ENCODE measurements around the gene TTC8. TPM values are rescaled to one million over a fixed set of nuclear protein-coding genes. Genes with fewer than 3 reads are reported as not detected.
"Not testable (repeated sequence)": the region's sequence is repeated elsewhere in the genome, so short reads cannot be mapped to it uniquely, and the experiment has no call there.

Gene TTC8
- total RNA-seq, 1 experiment from 2014 or later, result 18.8 TPM

DNA sequence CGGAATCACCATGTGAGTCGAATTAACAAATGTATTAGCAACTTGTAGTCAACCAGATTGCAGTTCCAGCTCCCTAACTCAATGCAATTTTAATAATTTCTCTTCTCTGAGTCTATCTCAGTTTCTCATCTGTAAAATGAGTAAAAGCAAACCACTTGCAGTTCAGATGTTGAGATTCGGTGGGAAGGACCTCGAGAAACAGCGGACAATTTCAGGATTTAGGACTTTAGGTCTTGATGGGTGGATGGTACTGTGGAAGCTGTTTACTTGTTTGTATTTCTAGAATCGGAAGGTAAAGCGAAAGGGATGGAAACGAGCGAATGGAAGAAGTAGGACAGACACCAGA lies 510 bp upstream of the TTC8 start:
- DNase-seq (ENCODE audit: low read depth), result no peak

GRCh38 chr14:88825078-88825458 lies 617 bp downstream of the TTC8 start:
- peak; percentile 30 for DNase-seq (ENCODE audit: low read depth)

DNA sequence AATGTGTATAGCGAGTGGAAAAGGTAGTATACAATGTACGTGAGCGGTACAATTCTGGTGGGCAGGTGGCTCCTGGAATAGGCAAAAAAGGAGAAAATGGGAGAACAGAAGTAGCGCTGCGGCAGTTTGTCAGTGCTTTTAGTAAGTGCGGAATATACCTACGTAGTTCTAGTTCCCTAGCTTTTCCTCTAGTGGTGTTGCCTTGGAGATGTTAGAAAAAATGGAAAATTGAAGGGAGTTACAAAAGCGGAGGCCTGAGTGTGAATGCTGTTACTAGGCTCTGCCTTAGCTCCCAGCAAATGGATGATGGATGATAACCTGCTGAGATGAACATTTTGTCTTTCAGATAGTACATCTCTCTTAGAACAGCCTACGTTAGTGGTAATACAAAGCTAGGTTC lies 1.1 kb downstream of the TTC8 start:
- no peak for DNase-seq (ENCODE audit: low read depth)

DNA sequence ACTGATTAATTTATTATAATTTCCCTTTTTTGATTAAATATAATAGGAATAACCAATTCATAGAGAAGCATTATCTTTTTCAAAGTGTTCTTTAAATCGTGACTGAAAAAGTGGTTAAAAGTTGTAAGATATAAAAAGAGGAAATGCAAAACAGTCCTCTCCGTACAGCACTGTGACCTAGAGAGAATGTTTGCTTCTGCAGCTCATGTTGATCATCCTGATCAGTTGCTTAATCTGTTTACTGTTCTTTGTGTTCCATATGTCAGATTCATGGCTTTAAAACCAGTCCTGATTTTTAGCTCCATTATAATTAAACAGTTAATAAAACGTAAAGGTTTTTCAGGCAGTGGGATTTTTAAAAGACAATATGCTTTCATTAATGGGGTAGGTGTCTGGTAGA lies 4.7 kb downstream of the TTC8 start:
- DNase-seq (ENCODE audit: low read depth), result no peak

GRCh38 chr14:88829685-88830302 lies 5.3 kb downstream of the TTC8 start:
- DNase-seq (ENCODE audit: low read depth), result no peak

DNA sequence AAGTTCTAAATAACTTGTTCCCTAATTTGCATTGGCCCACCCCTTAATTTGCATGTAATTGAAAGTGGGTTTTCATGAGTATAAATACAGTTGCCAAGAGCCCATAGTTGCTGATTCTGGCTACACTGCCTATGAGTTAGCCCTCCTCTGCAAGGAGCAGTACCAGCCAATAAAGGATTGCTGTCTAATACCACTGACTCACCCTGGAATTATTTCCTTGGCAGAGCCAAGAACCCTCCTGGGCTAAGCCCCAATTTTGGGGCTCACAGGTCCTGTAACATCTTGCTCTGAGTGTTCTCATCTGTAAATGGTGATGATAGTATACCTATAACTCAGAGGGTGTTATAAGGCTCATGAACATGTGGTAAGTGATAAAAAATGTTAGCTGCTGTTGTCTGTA lies 6.8 kb downstream of the TTC8 start:
- DNase-seq (ENCODE audit: low read depth), result peak; percentile 86

GRCh38 chr14:88834883-88835431 lies 10.5 kb downstream of the TTC8 start:
- peak; percentile 73 for DNase-seq (ENCODE audit: low read depth)

DNA sequence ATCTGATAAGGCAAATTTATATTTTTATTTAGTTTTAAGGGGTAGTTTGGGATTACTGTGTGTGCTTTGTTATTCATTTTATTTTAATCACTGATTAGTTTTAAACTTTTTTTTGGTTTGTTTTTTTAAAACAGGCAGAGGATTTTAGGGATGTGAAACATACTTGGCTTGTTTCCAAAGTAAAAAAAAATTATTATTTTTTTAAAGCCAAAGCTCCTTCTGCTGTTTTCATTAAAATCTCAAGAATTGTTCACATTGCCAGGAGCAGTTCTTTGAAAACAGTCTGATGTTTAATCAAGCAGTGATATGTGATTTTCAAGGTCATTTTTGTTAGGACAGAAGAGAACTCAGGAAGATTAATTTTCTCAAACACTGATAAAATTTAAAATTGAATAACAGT lies 11.2 kb downstream of the TTC8 start:
- DNase-seq (ENCODE audit: low read depth), result no peak

DNA sequence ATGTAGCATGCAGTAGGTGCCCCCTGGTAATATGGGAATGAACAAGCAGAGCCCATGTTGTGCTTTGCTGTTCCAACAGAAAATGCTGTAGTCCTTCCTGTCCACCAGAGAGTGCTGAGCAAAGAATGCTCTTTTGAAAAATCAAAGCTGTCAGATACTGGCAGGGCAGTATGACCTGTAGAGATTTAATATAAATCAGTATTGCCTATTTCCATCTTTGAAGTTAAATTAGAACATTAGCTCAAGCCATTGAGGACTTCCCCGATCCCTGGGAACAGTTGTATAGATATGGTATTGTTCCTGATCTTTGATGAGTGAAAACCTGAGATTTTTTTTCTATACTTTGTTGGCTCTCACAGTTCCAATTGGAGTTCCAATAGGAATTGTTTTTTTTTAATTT lies 13.0 kb downstream of the TTC8 start:
- DNase-seq (ENCODE audit: low read depth), result no peak

- peak; percentile 42 for DNase-seq (ENCODE audit: low read depth)
Observed at GRCh38 chr14:88838015-88838414, 13.6 kb downstream of the TTC8 start.

DNA sequence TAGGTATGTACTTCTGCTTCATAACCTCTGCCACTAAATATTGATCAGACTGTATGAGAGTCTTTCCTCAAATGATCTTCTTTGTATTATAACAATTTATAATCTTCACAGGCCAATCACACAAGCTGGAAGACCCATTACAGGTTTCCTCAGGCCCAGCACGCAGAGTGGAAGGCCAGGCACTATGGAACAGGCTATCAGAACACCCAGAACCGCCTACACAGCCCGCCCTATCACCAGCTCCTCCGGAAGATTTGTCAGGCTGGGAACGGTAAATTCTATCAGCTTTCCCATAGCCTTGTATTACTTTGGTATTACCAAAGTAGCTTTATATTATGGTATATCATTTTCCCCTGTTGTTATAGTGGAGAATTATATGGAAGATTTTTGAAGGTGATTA lies 16.5 kb downstream of the TTC8 start:
- DNase-seq (ENCODE audit: low read depth), result no peak

GRCh38 chr14:88841741-88842140 lies 17.3 kb downstream of the TTC8 start:
- peak; percentile 42 for DNase-seq (ENCODE audit: low read depth)

DNA sequence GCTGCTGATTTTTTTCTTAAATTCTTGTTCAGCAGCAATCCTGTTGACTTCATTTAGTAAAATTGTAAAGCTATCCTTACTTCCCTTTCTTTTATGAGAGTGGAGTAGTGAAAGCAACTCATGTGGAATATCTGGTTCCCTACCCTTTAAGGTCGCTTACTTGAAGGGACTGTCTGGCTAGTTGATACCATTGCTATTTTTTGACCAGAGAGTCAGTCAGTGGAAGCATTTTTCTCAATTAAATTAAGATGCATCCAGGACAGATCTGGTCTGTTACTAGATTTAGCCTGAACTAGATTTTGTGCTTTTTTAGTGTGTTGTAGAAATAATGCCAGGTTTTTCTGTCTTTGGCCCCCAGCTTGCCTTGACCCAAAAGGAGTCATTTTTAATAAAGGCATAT lies 18.0 kb downstream of the TTC8 start:
- no peak for DNase-seq (ENCODE audit: low read depth)

GRCh38 chr14:88844980-88845491 lies 20.6 kb downstream of the TTC8 start:
- no peak for DNase-seq (ENCODE audit: low read depth)

GRCh38 chr14:88848571-88848970 lies 24.1 kb downstream of the TTC8 start:
- peak; percentile 29 for DNase-seq (ENCODE audit: low read depth)

DNA sequence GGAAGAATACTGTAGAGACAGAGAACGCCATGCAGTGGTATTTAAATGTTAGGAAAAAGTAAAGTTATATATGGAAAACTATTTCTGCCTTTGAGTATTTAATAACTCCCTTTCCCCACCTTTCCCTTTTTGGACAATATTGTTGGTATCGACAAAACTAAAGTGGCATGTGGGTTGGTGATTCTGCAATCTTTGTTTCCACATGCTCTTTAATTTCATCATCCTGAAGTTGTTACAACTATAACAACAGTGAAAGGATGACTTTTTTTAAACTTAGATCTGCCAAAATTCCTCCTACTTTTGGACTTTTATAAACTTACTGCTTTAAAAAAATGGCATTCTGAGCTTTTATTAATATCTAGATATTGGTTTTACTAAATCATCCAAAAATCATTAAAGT lies 25.3 kb downstream of the TTC8 start:
- DNase-seq (ENCODE audit: low read depth), result no peak

GRCh38 chr14:88851587-88851986 lies 27.1 kb downstream of the TTC8 start:
- no peak for DNase-seq (ENCODE audit: low read depth)

DNA sequence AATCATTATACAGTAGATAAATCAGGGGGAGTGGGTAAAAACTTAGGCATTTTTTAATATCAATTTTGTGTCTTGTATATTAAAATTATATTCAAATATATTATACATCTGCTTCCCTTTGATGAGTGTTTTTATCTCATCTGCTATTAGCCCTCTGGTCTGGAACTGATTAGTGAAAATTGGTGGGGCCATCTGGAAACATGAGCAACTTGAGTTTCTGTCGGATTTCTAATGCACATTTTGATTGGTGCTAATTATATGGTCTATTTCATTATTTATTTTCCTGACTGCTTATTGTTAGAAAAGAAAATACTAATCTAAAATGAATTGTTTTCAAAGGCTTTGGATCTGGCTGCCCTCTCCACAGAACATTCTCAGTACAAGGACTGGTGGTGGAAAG lies 28.2 kb downstream of the TTC8 start:
- no peak for DNase-seq (ENCODE audit: low read depth)

GRCh38 chr14:88853129-88853528 lies 28.7 kb downstream of the TTC8 start:
- DNase-seq (ENCODE audit: low read depth), result no peak

DNA sequence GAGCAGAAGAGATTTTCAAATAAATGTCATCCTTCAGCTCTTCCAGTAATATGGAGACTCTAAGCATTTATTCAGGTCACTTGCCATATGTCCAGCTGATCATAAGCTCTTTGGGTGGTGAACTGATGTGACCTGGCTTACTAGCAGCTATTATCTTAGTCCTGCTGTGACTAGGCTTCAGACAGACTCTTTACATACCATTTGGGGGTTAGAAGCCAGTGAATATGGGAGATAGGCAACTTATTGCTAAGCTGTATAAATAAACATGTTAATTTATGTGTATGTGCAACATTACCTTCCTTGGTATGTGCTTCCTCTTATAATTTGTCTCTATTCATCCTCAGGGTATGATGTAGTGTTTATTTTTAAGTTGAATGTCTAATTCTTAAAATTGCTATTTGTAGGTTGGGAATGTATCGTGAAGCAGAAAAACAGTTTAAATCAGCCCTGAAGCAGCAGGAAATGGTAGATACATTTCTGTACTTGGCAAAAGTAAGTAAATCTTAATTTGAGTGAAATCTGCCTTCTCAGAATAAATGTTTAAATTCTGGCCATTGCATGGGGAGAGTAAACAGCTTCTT lies 32.4 kb downstream of the TTC8 start:
- peak; percentile 24 for DNase-seq (ENCODE audit: low read depth)

GRCh38 chr14:88857861-88858260 lies 33.4 kb downstream of the TTC8 start:
- not testable (repeated sequence) for DNase-seq (ENCODE audit: low read depth)

GRCh38 chr14:88859118-88859517 lies 34.7 kb downstream of the TTC8 start:
- DNase-seq (ENCODE audit: low read depth), result not testable (repeated sequence)

- DNase-seq (ENCODE audit: low read depth), result peak; percentile 12
Observed at GRCh38 chr14:88863167-88863566, 38.7 kb downstream of the TTC8 start.

- no peak for DNase-seq (ENCODE audit: low read depth)
Observed at GRCh38 chr14:88864198-88864597, 39.7 kb downstream of the TTC8 start.

Data from M059J (cell line).